HG02870 (cell line): ENCODE measurements around the gene CHGA.

Experiments used
- ATAC-seq: cut with Tn5 transposase; IDR thresholded peaks from one replicate; pipeline ENCODE4 v1.9.1; 2021; ENCODE audit warnings: mild to moderate bottlenecking, moderate library complexity; ENCODE audit not compliant: unreplicated experiment

Gene CHGA

GRCh38 chr14:92903359-92903758, 19.6 kb upstream of the CHGA start:
- no peak for ATAC-seq

- ATAC-seq = no peak
Observed at GRCh38 chr14:92905667-92906066, 17.3 kb upstream of the CHGA start.

GRCh38 chr14:92906420-92906819, 16.5 kb upstream of the CHGA start:
- ATAC-seq = no peak

- no peak for ATAC-seq
Observed at GRCh38 chr14:92906823-92907222, 16.1 kb upstream of the CHGA start.

- ATAC-seq = no peak
Observed at GRCh38 chr14:92907316-92907911, 15.5 kb upstream of the CHGA start.

- ATAC-seq = no peak
Observed at GRCh38 chr14:92914087-92914656, 8.8 kb upstream of the CHGA start.

GRCh38 chr14:92916201-92916600, 6.7 kb upstream of the CHGA start:
- ATAC-seq = no peak

- no peak for ATAC-seq
Observed at GRCh38 chr14:92917041-92917940, 5.7 kb upstream of the CHGA start.

GRCh38 chr14:92917956-92918355, 5.0 kb upstream of the CHGA start:
- ATAC-seq = no peak

GRCh38 chr14:92920001-92920400, 2.9 kb upstream of the CHGA start:
- ATAC-seq = no peak

- no peak for ATAC-seq
Observed at GRCh38 chr14:92922155-92922735, 705 bp upstream of the CHGA start.

GRCh38 chr14:92923744-92924103, 774 bp downstream of the CHGA start:
- no peak for ATAC-seq

GRCh38 chr14:92924247-92924646, 1.3 kb downstream of the CHGA start:
- no peak for ATAC-seq

GRCh38 chr14:92925446-92925845, 2.5 kb downstream of the CHGA start:
- no peak for ATAC-seq

GRCh38 chr14:92926180-92926845, 3.4 kb downstream of the CHGA start:
- no peak for ATAC-seq

- ATAC-seq = no peak
Observed at GRCh38 chr14:92926931-92927330, 4.0 kb downstream of the CHGA start.

GRCh38 chr14:92927349-92928257, 4.7 kb downstream of the CHGA start:
- ATAC-seq = no peak

GRCh38 chr14:92928258-92928629, 5.3 kb downstream of the CHGA start:
- ATAC-seq = no peak

GRCh38 chr14:92928961-92929688, 6.2 kb downstream of the CHGA start:
- ATAC-seq = no peak
